Psoas muscle (tissue), 8 donors: ENCODE results near the gene KCNH5. TPM values are rescaled to one million over a fixed set of nuclear protein-coding genes. Genes with fewer than 3 reads are reported as not detected.

Experiments used
- ATAC-seq, 4 donors: fragments of 200-7000 bp; cut with Tn5 transposase; one replicate each; pipeline ENCODE4 v1.9.1; 2020; ENCODE audit warnings: moderate library complexity in 3 of 4, mild to moderate bottlenecking in 2 of 4
- DNase-seq, 2 donors: peaks; one replicate each; pipeline ENCODE4 v3.0.0-alpha.2; 2020
- H3K27ac ChIP-seq: fragments of 200-600 bp; one replicate; pipeline ENCODE4 v1.8.0; 2022
- H3K27me3 ChIP-seq, 3 donors: fragments of 200-600 bp in 1 of 3; one replicate each; pipeline versions ENCODE4 v1.6.1 to v1.8.0; 2013 to 2022; ENCODE audit warnings: low read length in 2 of 3, mild to moderate bottlenecking in 2 of 3, moderate library complexity in 1 of 3; ENCODE audit not compliant: insufficient read depth in 3 of 3
- H3K36me3 ChIP-seq, 2 donors: fragments of 200-600 bp in 1 of 2; one replicate each; pipeline versions ENCODE4 v1.6.1 to v1.8.0; 2013 to 2022; ENCODE audit warnings: low read depth in 1 of 2, mild to moderate bottlenecking in 1 of 2, moderate library complexity in 1 of 2; ENCODE audit not compliant: insufficient read depth in 1 of 2
- H3K4me1 ChIP-seq: fragments of 200-600 bp; one replicate; pipeline ENCODE4 v1.8.0; 2022
- H3K4me3 ChIP-seq: fragments of 200-600 bp; one replicate; pipeline ENCODE4 v1.8.0; 2022; ENCODE audit warnings: mild to moderate bottlenecking
- H3K9me3 ChIP-seq: fragments of 200-600 bp; one replicate; pipeline ENCODE4 v1.8.0; 2022
- whole genome bisulfite sequencing, 3 donors: extraction: QIAGEN DNeasy Blood & Tissue Kit; methylation state at CpG; one replicate each; pipeline versions ENCODE4 v1.1.6 to v1.1.7; 2013; 5-methylcytosine and 5-hydroxymethylcytosine counted together
- intact Hi-C, 2 donors: fragments of 100-400 bp; cut with DNase I; formaldehyde crosslinking; loops; one replicate each; pipeline versions ENCODE4 v1.11.0 to v1.14.2; 2022
- polyA plus RNA-seq, 3 donors: library from polyadenylated mRNA; stranded (reverse); fragments of 200-250 nt; gene quantifications; one replicate each; pipeline ENCODE4 v1.2.3, GENCODE V29; 2013
- total RNA-seq, 4 donors: library from RNA; stranded (reverse); fragmentation: NEBNext Ultra II Directional in 2 of 4; extraction: Animal tissue kit (Norgen Biotek cat#: 25700) in 2 of 4; gene quantifications; one replicate each; pipeline versions ENCODE4 v1.2.1 to v1.2.4, GENCODE V29; 2021 to 2023
- TF ChIP-seq, protein P1 (sequence below): fragments of 200-600 bp; IDR thresholded peaks from one replicate; pipeline ENCODE4 v1.8.0; 2022; ENCODE audit warnings: antibody characterized with exemption
- donor health status: healthy with polysubstance abuse.
- donor health status: DM: no; HTN: no; CAD: no; lungs with moderate emphysema.
- donor health status: Bipolar disorder and iron deficiency.
- donor health status: healthy.
- donor health status: DM: yes; HTN: yes; CAD: no.
- donor health status: DM: no; HTN: no; CAD: no.
- donor health status: DM: no; HTN: no; CAD: no.
- donor health status: DM: yes; HTN: yes; CAD: no.

Gene KCNH5
- total and polyA plus RNA-seq, 7 donors: under 0.01 TPM; not detected in 6

DNA sequence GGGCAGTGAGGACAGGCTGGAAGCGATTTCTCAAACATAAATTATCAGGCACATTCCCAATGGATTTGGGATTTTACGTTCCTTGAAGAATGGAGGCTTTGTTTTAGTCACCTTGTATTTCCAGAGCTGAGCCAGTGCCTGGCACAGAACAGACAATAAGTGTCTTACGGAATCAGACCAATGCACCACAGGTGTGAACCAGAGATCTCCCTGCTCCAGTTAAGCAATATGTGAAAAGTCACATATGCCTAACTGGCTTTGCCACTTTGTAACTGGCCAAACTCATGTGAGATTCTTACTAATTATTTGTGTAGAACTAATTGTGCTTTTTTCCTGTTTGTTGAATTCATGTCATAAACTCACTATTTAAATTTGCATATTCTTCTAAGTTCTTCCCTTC is 130.4 kb downstream of the KCNH5 start:
- H3K4me3 ChIP-seq: no peak overlapping the region
- H3K9me3 ChIP-seq: no peaks in the 10 kb centered on the region
- H3K27ac ChIP-seq: no peak overlapping the region
- ATAC-seq (no peak), DNase-seq (no peak)
- intact Hi-C loops: no loop called here
- H3K4me1 ChIP-seq: no peaks in the 10 kb centered on the region
- no peaks in the 10 kb centered on the region for H3K36me3 ChIP-seq
- 36 to 50% (median 44%) methylated on average over 3 of the region's 3 CpGs for WGBS, 3 donors
- TF ChIP-seq, protein P1, sequence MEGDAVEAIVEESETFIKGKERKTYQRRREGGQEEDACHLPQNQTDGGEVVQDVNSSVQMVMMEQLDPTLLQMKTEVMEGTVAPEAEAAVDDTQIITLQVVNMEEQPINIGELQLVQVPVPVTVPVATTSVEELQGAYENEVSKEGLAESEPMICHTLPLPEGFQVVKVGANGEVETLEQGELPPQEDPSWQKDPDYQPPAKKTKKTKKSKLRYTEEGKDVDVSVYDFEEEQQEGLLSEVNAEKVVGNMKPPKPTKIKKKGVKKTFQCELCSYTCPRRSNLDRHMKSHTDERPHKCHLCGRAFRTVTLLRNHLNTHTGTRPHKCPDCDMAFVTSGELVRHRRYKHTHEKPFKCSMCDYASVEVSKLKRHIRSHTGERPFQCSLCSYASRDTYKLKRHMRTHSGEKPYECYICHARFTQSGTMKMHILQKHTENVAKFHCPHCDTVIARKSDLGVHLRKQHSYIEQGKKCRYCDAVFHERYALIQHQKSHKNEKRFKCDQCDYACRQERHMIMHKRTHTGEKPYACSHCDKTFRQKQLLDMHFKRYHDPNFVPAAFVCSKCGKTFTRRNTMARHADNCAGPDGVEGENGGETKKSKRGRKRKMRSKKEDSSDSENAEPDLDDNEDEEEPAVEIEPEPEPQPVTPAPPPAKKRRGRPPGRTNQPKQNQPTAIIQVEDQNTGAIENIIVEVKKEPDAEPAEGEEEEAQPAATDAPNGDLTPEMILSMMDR: no peak
- no peaks in the 10 kb centered on the region for H3K27me3 ChIP-seq

DNA sequence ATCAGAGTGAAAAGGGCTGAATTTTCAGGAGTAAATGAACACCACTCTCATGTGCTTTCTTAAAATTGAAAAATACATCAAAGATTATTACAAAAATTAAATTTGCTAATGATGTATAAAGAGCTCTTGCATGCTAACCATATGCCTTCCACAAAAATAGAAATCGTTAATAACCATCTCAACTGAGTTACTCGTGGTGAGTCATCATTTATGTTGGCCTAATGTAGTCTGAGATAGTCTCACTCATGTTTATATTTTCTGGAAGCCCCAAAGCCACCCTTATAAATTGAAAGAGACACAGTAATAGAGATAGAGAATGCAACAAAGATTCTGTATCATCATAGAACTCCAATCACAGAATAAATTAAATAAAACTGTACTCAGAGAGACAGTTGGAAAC is 131.2 kb downstream of the KCNH5 start:
- Histone ChIP-seq H3K27me3 (no peaks in the 10 kb centered on the region), H3K36me3 (no peaks in the 10 kb centered on the region), H3K27ac (no peak overlapping the region), H3K4me1 (no peaks in the 10 kb centered on the region), H3K4me3 (no peak overlapping the region), H3K9me3 (no peaks in the 10 kb centered on the region)
- WGBS, 3 donors: 57 to 75% (median 66%) methylated on average over 2 of the region's 2 CpGs
- TF ChIP-seq, protein P1: no peak
- intact Hi-C loops: no loop called here
- ATAC-seq (no peak), DNase-seq (no peak)

DNA sequence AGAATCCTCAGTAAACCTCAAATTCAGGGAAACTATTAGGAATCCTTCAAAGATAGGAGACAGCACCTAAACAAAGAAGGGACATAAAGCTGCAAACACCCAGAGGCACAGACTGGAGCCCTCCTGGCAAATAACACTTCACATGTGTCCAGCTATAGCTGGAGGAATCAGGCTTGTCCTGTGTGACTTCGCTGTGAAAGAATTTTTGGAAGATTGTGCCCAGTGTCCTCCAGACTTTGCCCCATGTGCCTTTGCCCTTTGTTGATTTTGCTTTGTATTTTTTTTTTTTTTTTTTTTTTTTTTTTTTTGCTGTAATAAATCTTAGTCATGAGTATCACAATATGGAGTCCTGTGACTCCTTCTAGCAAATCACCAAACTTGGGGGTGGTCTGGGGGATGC is 136.8 kb downstream of the KCNH5 start:
- H3K9me3 ChIP-seq: no peaks in the 10 kb centered on the region
- no peaks in the 10 kb centered on the region for H3K4me1 ChIP-seq
- no peak overlapping the region for H3K27ac ChIP-seq
- TF ChIP-seq, protein P1: no peak
- H3K27me3 ChIP-seq: no peaks in the 10 kb centered on the region
- WGBS, 3 donors: 77 to 84% (median 78%) methylated on average over 1 of the region's 1 CpG
- no peak overlapping the region for H3K4me3 ChIP-seq
- intact Hi-C loops: no loop called here
- no peaks in the 10 kb centered on the region for H3K36me3 ChIP-seq
- ATAC-seq (no peak), DNase-seq (no peak)

DNA sequence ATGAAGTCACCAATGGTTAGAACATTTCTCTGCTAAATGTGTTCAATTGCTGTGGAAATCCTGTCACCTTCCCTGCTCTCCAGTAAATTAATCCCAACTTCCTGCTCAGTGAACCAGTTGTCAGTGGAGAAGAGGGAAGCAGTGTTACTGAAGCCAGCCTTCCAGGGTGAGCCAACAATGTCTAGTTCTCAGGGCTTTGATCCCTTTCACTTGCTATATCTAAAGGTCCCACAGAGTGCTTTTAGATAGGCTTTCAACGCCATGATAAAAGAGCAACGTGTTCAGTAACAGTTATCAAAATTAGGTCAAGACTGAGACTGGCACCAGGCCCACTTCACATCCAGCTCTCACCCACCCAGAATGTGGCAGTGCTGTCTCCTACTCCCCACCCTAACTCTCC is 139.7 kb downstream of the KCNH5 start:
- Histone ChIP-seq H3K9me3 (no peaks in the 10 kb centered on the region), H3K4me3 (no peak overlapping the region), H3K36me3 (no peaks in the 10 kb centered on the region), H3K4me1 (no peaks in the 10 kb centered on the region), H3K27me3 (no peaks in the 10 kb centered on the region), H3K27ac (no peak overlapping the region)
- DNase-seq (no peak), ATAC-seq (no peak)
- TF ChIP-seq, protein P1: no peak
- 56 to 68% (median 58%) methylated on average over 2 of the region's 2 CpGs for WGBS, 3 donors
- intact Hi-C loops: no loop called here

DNA sequence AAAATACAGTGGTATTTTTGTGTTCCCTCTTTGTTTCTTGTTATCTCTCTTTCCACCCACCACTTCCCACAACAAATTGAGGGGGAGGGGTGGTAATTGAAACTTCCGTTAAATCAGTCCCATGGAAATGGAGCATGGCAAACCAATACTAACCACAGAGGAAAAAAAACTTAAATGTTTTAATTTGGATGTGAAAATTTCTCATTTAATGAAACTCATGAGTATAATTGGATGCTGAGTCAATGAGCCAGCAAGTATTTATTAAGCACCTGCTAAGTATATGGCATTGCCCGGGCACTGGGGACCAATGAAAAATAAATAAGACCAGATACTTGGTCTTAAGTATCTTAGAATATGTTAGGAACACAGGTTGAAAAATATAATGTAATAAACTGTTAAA is 147.5 kb downstream of the KCNH5 start:
- Histone ChIP-seq H3K4me1 (no peaks in the 10 kb centered on the region), H3K4me3 (no peak overlapping the region), H3K27me3 (no peaks in the 10 kb centered on the region), H3K36me3 (no peaks in the 10 kb centered on the region), H3K9me3 (no peaks in the 10 kb centered on the region), H3K27ac (no peak overlapping the region)
- DNase-seq (no peak), ATAC-seq (no peak)
- TF ChIP-seq, protein P1: no peak
- WGBS, 3 donors: 45 to 62% (median 54%) methylated on average over 2 of the region's 2 CpGs
- intact Hi-C loops: no loop called here
